ENCODE measurements around the gene CD3G.
A peak's percentile ranks its signal among the peaks of the same experiment; 100 is the strongest.

Gene CD3G

DNA sequence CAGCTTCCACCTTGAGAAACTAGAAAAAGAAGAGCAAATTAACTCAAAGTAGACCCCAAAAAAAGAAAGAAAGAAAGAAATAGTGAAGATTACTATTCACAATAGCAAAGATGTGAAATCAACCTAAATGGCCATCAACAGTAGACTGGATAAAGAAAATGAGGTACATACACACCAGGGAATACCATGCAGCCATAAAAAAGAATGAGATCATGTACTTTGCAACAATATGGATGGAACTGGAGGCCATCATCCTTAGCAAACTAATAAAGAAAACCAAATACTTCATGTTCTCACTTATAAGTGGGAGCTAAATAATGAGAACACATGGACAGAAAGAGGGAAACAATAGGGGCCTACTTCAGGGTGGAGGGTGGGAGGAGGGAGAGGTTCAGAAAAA, 15.4 kb upstream of the CD3G start:
- no peak for DNase-seq

GRCh38 chr11:118334745-118335144, 9.4 kb upstream of the CD3G start:
- DNase-seq, result no peak

DNA sequence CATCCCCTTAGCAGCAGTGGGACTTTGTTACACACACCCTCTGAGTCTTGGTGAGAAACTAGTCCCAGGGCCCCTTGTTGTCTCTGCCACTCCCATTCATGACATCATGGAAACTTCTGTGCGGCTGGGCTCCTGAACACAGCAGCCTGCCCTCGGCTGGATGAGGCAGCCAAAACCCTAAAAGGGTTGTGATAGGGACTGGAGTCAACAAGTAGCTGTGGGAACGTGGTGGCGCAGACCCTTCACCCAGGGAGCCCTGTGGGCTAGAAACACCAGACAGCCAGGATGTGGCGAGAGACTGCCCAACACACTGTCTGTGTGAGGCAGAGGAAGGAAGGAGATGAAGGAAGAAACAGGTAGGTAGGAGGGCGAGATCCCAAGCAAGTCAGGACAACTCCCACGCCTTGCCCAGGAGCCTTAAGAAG, 5.5 kb upstream of the CD3G start:
- peak; percentile 81 for DNase-seq

DNA sequence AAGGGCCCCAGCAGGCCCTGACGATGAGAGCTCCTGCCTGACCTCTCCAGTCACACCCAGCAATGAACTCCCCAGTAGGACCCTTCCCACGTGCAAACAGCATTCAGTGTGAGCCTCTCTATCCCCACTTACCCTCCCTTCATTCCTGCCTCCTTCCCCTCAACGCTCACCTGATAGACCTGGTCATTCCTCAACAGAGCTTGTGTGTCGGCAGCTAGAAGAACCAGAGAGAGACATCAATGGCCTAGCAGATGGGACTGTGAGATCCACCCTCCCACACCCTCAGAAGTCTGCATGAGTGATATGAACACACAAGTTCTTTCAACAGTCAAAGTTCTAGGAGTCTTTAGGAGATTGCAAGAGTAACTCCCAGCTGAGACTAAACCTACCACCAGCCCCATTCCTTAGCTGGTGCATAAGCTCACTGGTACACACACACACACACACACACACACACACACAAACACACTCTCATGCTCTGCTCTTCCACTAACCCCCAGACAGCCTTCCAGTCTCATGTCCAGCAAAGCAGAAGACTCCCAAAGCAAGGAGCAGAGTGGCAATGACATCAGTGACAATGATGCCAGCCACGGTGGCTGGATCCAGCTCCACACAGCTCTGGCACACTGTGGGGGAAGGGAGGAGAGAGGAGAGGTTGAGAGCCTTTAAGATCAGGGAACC, 4.7 kb upstream of the CD3G start:
- no peak for DNase-seq

- DNase-seq, result no peak
Observed at GRCh38 chr11:118340449-118340848, 3.7 kb upstream of the CD3G start.

DNA sequence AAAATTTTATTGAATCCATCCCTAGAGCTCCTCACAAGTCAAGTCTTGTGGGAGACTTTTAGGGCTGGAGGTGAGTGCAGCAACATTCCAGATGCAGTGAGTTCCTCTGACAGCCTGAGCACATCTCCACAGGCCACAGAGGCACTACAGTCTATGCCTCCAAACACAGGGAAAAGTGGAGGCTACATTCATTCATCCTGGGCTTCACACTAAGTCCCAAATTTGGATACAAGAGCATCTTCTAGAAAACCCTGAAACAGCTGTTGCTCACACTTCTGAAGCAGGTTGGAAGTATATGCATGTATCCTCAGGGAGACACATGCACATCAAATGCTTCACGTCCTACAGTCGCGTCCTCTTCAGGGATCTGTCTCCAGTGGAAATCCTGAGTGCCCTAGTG, 2.9 kb upstream of the CD3G start:
- DNase-seq, result no peak

DNA sequence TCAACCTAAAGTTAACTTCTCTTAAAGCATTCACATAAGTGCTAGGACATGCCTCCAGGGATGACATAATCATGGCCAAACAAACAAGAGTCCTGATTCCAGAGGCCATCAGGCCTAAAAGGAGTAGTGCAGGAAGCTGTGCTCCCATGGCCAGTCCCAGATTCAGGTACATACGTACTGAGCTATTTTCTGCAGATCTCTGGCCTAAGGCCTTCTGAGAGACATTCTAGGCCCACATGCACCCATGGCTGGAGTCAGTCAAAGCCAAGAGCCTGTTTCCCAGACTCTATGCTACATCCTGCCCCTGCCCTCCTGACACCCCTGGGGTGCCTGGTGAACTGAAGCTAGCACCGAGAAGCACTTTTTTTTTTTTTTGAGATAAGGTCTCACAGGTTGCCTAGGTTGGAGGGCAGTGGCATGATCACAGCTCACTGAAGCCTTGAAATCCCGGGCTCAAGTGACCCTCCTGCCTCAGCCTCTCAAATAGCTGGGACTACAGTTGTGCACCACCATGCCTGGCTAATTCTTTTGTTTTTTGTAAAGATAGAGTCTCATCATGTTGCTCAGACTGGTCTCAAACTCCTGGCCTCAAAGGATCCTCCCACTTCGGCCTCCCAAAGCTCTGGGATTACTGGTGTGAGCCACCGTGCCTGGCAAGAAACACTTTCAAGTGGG, 2.2 kb upstream of the CD3G start:
- no peak for DNase-seq

DNA sequence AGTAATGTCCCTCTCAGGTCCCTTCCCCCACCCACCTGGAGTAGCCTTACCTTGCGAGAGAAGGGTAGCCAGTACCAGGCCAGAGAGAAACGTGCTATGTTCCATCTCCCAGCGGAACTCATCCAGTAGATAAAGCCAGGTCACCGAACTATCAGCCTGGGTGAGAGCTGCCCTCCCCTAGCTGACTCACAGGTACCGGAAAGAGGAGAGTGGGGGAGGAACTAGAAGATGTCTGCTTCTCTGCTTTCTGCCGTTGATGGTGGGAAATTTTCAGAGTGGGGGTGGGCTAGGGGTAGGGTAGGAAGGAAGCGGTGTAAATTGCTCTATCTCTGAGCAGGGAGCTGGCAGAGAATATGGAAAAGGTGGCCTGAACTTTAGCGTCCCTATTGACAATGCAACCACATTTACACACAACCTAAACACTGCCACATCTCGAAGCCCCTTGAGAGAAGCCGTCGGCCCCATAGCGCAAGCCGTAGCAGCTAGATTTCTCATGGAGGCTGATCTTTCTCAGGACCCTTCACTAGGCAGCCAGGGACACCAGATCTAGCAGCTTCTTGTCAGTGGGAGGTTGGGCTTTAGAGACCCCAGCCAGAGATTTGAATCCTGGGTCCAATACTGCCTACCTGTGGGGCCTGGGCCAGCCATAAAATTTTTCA, 1.5 kb upstream of the CD3G start, which contains the start of gene CD3D:
CD3D (minus strand) TSS at position 203 of the 659 bp plus-strand sequence; CDS start at position 105, 98 bp downstream.
- DNase-seq, result peak; percentile 68

DNA sequence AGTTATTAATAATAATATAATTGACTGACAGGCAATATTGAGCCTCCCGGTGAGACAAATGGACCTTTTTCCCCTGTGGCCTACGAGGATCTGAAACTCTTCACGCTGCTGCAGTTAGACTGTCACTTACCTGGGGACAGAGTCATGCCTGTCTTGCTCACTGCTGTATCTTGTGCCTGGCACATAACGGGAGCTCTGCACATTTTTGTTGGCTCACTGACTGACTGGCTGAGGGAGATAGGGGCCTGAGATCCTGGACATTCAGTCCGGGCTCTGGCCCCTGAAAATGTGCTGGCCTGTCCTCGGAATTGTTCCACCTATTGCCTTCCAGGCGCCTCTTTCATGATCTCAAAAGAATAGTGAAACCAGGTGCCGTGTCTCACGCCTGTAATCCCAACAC, 896 bp upstream of the CD3G start:
- DNase-seq, result no peak

DNA sequence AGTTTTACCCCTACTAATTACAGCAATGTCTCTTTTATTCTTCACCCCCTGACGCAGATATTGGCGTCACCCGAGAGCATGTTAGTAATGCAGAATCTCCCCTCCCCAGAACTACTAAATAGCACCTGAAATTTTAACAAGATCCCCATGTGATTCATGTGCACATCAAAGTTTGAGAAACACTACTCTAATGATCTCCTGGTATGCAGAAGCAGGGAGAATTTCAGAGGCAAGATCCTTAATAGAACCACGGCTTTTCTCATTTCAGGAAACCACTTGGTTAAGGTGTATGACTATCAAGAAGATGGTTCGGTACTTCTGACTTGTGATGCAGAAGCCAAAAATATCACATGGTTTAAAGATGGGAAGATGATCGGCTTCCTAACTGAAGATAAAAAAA, 5.3 kb downstream of the CD3G start:
- DNase-seq, result no peak

- DNase-seq, result no peak
Observed at GRCh38 chr11:118353084-118353710, 9.1 kb downstream of the CD3G start.

- no peak for DNase-seq
Observed at GRCh38 chr11:118358071-118358470, 13.9 kb downstream of the CD3G start.

GRCh38 chr11:118359295-118359958, 15.3 kb downstream of the CD3G start, which contains the start of gene UBE4A:
Gene UBE4A, plus strand, starts transcription at chr11:118359600. Its CDS starts 5,481 bp downstream, at chr11:118365081.
- peak; percentile 97 for DNase-seq

GRCh38 chr11:118364956-118365615, 20.9 kb downstream of the CD3G start:
- no peak for DNase-seq

GRCh38 chr11:118366287-118366686, 22.1 kb downstream of the CD3G start:
- no peak for DNase-seq

- DNase-seq, result no peak
Observed at GRCh38 chr11:118370774-118371173, 26.6 kb downstream of the CD3G start.

DNA sequence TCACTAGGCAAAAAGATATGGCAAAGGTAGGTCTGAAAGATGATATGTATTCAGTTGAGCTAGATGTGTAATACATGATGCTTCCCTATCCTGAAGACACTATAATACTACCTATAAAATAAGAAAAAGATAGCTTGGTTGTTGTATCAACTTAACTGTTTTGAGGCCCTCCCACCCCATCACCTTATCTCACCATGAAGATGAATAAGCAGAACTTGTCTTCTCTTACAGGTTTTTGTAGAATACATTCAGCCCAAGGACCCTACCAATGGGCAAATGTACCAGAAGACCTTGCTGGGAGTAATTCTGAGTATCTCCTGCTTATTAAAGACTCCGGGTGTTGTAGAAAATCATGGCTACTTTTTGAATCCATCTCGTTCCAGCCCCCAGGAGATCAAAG, 29.1 kb downstream of the CD3G start:
- DNase-seq, result no peak

- no peak for DNase-seq
Observed at GRCh38 chr11:118373871-118374270, 29.7 kb downstream of the CD3G start.

GRCh38 chr11:118374729-118375128, 30.6 kb downstream of the CD3G start:
- no peak for DNase-seq

GRCh38 chr11:118375978-118376377, 31.8 kb downstream of the CD3G start:
- no peak for DNase-seq

DNA sequence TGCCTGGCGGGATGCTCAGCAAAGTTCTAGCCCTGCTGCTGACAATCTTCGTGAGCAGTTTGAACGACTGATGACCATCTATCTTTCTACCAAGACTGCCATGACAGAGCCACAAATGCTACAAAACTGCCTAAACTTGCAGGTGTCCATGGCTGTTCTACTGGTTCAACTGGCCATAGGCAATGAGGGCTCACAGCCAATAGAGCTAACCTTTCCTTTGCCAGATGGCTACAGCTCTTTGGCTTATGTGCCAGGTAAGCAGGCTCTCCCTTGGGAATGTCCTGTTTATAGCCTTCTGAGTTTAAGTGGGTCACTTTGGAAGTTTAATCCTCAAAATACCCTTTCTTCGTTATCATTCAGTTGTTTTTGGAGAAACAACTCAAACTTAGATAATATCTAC, 35.4 kb downstream of the CD3G start:
- no peak for DNase-seq

DNA sequence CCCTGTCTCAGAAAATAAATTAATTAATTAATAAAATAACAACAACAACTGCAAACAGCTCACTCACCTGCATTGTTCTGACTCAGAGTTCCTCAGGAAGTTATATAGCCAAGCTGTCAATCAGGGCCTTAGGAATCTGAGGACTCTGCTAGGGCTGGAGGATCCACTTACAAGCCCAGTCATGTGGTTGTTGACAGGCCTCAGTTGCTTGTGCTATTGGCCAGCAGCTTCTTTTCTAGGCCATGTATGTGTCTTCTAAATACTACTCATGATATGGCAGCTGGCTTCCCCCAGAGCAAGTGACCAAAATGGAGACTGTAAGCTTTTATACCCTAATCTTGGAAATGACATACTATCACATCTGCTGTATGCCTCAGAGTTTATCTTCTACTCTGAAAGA, 36.4 kb downstream of the CD3G start:
- no peak for DNase-seq

Data from activated gamma-delta T cell treated with Interleukin-2 at 50 U/mL for 16 hours (primary cell).